Hematopoietic multipotent progenitor cell treated with erythropoietin and hydrocortisone succinate and interleukin-3 and kit ligand, for 17 days (in vitro differentiated cells): ENCODE results near the gene RRAGB.
"Not testable (repeated sequence)": the region's sequence is repeated elsewhere in the genome, so short reads cannot be mapped to it uniquely, and the experiment has no call there.

Experiments used
- DNase-seq: peaks from one replicate; pipeline ENCODE4 v3.0.0-alpha.2; 2015; ENCODE audit warnings: low spot score

The RRAGB gene

GRCh38 chrX:55774419-55774818, 56.9 kb downstream of the RRAGB start:
- DNase-seq, result not testable (repeated sequence)

- no peak for DNase-seq
These were observed 60.0 kb downstream of the RRAGB start for GRCh38 chrX:55777596-55777995.

DNA sequence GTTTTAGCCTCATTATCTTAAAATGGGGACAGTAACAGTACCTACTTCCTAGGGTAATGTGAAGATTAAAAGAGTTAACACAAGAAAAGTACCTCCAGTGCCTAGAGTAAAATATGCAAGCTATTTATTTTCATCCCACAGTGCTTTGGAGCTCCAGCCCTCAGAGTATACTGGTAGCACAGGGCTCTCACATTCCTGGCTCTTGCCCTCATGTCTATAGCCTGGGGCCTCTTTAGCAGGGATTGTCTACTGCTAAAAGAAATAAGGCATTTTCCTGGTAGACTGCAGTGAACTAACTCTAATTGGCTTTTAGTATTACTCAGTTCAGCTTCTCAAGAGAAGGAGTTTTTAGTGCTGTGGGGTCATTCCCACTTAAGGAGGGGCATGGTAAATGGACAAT, 60.8 kb downstream of the RRAGB start:
- no peak for DNase-seq

GRCh38 chrX:55783723-55784122, 66.2 kb downstream of the RRAGB start:
- DNase-seq, result no peak

DNA sequence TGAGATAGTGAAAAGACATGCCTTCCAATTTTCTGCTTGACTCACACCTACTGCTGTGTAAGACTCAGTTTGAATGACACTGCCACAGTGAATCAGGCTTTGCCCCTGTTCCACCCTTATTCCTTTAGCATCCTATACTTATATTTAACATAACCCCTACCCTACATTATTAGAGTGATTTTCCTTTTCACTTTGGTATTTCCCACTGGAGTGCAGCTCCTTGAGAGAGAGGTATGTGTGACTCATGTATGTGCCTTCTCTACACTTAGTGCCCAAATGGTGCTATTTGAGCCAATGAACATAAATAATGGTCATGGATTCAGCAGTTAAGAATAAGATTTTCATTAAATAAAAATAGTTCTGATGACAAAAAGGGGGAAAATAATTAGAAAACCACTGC, 69.5 kb downstream of the RRAGB start:
- no peak for DNase-seq

DNA sequence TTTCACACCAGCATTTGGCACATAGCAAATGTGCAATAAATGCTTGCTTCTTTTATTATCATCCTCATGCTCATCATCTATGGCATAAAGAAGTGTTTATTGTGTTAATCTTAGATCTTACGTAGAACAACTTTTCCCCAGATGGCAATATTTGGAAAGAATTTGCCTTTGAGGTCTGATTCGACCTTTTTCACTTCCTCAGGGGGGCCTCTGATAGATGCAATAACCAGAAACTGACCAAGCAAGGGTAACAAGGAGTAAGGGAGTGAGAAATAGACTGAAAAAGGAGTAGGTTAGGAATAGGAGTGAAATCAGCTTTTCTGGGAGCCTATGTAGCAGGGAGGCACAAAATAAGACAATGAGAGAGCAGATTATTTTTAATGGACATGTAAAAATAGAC, 70.2 kb downstream of the RRAGB start:
- DNase-seq, result no peak

GRCh38 chrX:55794405-55794804, 76.9 kb downstream of the RRAGB start:
- DNase-seq, result no peak

- DNase-seq, result no peak
These were observed 78.9 kb downstream of the RRAGB start for GRCh38 chrX:55796496-55796895.

DNA sequence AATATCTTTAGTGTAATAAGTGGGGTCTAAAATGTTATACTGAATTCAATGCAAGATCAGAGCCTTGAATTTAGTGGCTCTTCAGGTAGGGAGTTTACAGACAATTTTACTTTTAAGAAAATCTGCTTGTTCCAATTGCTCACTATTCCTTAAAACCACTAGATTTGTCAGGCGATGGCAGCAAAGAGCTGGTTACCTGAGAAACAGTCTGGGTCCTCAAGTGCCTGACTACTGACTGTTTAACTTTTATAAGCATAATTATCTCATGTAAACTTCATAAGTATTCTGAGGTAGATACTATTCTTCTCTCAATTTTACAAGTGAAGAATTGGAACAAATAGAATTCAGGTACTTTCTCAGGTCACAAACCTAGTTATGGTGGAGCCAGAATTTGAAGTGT, 84.3 kb downstream of the RRAGB start:
- no peak for DNase-seq
